ENCODE data around the gene ULK4.

GRCh38 chr3:41258239-41258800 is 703.6 kb downstream of the ULK4 start:
- TF ChIP-seq L3MBTL2 (conservative IDR thresholded peaks at IDR 0.05) (no peak), TARDBP (IDR thresholded peaks at IDR 0.05) (no peak), FOXM1 (IDR thresholded peaks at IDR 0.05; ENCODE audit: borderline replicate concordance) (no peak), SP1 (IDR thresholded peaks at IDR 0.05) (no peak), ELF4 (IDR thresholded peaks at IDR 0.05) (no peak), SUZ12 (IDR thresholded peaks at IDR 0.05) (no peak), FOXA1 (IDR thresholded peaks at IDR 0.05) (no peak), ZNF384 (IDR thresholded peaks at IDR 0.05) (no peak), NFRKB (IDR thresholded peaks at IDR 0.05) (no peak), BHLHE40 (IDR thresholded peaks at IDR 0.05; ENCODE audit: borderline replicate concordance) (no peak), ARNT (IDR thresholded peaks at IDR 0.05) (no peak), CTBP1 (IDR thresholded peaks at IDR 0.05; ENCODE audit: borderline replicate concordance) (no peak), FOXK2 (IDR thresholded peaks at IDR 0.05) (no peak)
- TF ChIP-seq, protein P1, sequence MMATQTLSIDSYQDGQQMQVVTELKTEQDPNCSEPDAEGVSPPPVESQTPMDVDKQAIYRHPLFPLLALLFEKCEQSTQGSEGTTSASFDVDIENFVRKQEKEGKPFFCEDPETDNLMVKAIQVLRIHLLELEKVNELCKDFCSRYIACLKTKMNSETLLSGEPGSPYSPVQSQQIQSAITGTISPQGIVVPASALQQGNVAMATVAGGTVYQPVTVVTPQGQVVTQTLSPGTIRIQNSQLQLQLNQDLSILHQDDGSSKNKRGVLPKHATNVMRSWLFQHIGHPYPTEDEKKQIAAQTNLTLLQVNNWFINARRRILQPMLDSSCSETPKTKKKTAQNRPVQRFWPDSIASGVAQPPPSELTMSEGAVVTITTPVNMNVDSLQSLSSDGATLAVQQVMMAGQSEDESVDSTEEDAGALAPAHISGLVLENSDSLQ (IDR thresholded peaks at IDR 0.05): no peak
